Kidney epithelial cell (primary cell): ENCODE data around the gene SPOCK1. TPM values are rescaled to one million over a fixed set of nuclear protein-coding genes. Genes with fewer than 3 reads are reported as not detected.

Experiments
- DNase-seq: peaks from one replicate; pipeline ENCODE4 v3.0.0-alpha.2; 2010; ENCODE audit warnings: low read depth
- H3K27me3 ChIP-seq: 2 replicates; pipeline ENCODE4 v1.6.0; 2011; ENCODE audit warnings: low read length; ENCODE audit not compliant: control insufficient read depth, insufficient read depth
- H3K36me3 ChIP-seq: 2 replicates; pipeline ENCODE4 v1.5.1; 2011; ENCODE audit warnings: low read length; ENCODE audit not compliant: control insufficient read depth, insufficient read depth
- H3K4me3 ChIP-seq: 2 replicates; pipeline ENCODE4 v1.5.1; 2011; ENCODE audit warnings: low read depth, mild to moderate bottlenecking, control low read depth, low read length
- total RNA-seq: library from RNA; depleted of rRNA; stranded (reverse); fragments of >200 nt; gene quantifications from 2 replicates; pipeline ENCODE4 v1.2.3, GENCODE V29; 2015
- TF ChIP-seq, protein P1 (sequence below): IDR thresholded peaks from 2 replicates; pipeline ENCODE4 v1.5.1; 2011; ENCODE audit warnings: mild to moderate bottlenecking, moderate library complexity, low read length, control low read depth, inconsistent platforms; ENCODE audit not compliant: insufficient read depth, poor library complexity, severe bottlenecking

The SPOCK1 gene
- total RNA-seq, 1 donor from 2014 or later, result 13.1 TPM

- Histone ChIP-seq H3K36me3 (no peaks in the 10 kb centered on the region), H3K27me3 (no peaks in the 10 kb centered on the region), H3K4me3 (no peak overlapping the region)
- peak; percentile 82 for DNase-seq
- TF ChIP-seq, protein P1, sequence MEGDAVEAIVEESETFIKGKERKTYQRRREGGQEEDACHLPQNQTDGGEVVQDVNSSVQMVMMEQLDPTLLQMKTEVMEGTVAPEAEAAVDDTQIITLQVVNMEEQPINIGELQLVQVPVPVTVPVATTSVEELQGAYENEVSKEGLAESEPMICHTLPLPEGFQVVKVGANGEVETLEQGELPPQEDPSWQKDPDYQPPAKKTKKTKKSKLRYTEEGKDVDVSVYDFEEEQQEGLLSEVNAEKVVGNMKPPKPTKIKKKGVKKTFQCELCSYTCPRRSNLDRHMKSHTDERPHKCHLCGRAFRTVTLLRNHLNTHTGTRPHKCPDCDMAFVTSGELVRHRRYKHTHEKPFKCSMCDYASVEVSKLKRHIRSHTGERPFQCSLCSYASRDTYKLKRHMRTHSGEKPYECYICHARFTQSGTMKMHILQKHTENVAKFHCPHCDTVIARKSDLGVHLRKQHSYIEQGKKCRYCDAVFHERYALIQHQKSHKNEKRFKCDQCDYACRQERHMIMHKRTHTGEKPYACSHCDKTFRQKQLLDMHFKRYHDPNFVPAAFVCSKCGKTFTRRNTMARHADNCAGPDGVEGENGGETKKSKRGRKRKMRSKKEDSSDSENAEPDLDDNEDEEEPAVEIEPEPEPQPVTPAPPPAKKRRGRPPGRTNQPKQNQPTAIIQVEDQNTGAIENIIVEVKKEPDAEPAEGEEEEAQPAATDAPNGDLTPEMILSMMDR, result no peak
Observed at GRCh38 chr5:137296213-137296781, 202.8 kb downstream of the SPOCK1 start.

DNA sequence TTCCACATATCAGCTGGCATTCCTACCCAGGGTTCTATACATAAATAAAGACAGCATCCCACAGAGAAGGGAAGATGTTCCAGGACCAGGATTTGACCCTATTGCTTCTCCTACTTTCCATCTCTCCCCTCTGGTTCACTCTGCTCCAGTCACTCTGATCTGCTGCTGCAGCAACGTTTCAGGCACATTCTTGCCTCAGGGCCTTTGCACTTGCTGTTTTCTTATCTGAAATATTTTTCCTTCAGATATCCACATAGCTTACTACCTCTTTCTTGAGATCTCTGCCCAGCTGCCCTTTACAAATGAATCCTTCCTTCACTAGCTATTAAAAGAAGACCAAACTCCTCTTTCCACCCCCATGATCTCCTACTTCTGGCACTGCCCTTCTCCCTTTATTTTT, 204.5 kb downstream of the SPOCK1 start:
- Histone ChIP-seq H3K4me3 (no peak overlapping the region), H3K27me3 (no peaks in the 10 kb centered on the region), H3K36me3 (no peaks in the 10 kb centered on the region)
- DNase-seq, result no peak
- TF ChIP-seq, protein P1, result no peak

GRCh38 chr5:137292461-137293027, 206.6 kb downstream of the SPOCK1 start:
- no peak for DNase-seq
- Histone ChIP-seq H3K27me3 (no peaks in the 10 kb centered on the region), H3K36me3 (no peaks in the 10 kb centered on the region), H3K4me3 (no peak overlapping the region)
- TF ChIP-seq, protein P1, result no peak

DNA sequence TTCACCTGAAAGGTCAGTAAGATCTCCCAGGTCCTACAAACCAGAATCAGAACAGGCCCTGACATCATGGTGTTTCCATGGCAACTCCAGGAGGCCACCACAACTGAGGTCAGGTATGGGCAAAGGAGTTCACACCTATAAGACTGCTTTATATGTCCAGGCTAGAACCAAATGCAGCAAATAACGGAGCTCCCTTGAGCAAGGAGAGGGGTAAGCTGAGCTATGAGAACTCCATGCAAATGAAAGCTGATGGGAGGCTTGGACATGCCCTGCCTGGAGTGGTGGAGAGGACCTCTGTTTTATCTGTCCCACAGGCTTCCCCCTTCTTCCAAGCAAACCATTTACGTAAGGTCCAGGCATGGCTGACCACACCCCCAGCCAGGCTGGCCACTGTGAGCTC, 207.7 kb downstream of the SPOCK1 start:
- TF ChIP-seq, protein P1, result no peak
- H3K27me3 ChIP-seq, result no peaks in the 10 kb centered on the region

GRCh38 chr5:137291031-137291430, 208.1 kb downstream of the SPOCK1 start:
- H3K27me3 ChIP-seq, result no peaks in the 10 kb centered on the region
- no peaks in the 10 kb centered on the region for H3K36me3 ChIP-seq
- no peak for DNase-seq
- TF ChIP-seq, protein P1, result no peak
- H3K4me3 ChIP-seq, result no peak overlapping the region

More for the DNA sequence above, 207.7 kb downstream of the SPOCK1 start:
- no peak for DNase-seq
- Histone ChIP-seq H3K36me3 (no peaks in the 10 kb centered on the region), H3K4me3 (no peak overlapping the region)

DNA sequence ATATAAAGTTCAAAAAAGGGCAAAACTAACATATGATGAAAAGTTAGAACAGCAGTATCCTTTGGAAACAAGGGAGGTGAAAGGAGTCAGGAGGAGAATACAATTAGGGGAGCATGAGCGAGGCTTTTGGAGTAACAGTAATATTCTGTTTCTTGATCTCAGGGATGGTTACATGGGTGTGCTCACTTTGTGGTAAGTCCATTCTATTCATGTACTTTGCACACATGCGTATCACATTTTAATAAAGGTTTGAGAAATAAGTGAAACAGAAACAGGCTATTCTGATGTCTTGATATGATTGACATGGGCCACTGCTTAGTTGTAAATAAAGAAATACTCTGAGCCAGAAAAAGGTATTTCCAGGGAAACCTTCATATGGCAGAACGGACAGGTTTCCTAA, 208.8 kb downstream of the SPOCK1 start:
- TF ChIP-seq, protein P1, result no peak
- Histone ChIP-seq H3K36me3 (no peaks in the 10 kb centered on the region), H3K4me3 (no peak overlapping the region), H3K27me3 (no peaks in the 10 kb centered on the region)
- no peak for DNase-seq
